Caki2 (cell line): Measurements from ENCODE around the gene ZNF888. TPM values are rescaled to one million over a fixed set of nuclear protein-coding genes. Genes with fewer than 3 reads are reported as not detected.
"Not testable (repeated sequence)": the region's sequence is repeated elsewhere in the genome, so short reads cannot be mapped to it uniquely, and the experiment has no call there.

ENCODE experiments used
- DNase-seq: peaks from one replicate; pipeline ENCODE4 v3.0.0-alpha.2; 2015; ENCODE audit warnings: low read depth
- in situ Hi-C: cut with HindIII; loops from 2 replicates; pipeline ENCODE4 v1.10.0; 2016; ENCODE audit warnings: low sequenced_read_pairs, low pct_unique_long_range_greater_than_20kb, mixed read lengths
- total RNA-seq: library from RNA; depleted of rRNA; stranded (reverse); fragments of >200 nt; shearing (Covaris generic); gene quantifications from 2 replicates; pipeline ENCODE4 v1.2.3, GENCODE V29; 2014; ENCODE audit warnings: low replicate concordance

The ZNF888 gene
- total RNA-seq, 1 experiment from 2014 or later, result 4.3 TPM

GRCh38 chr19:52943134-52943883, 20.1 kb upstream of the ZNF888 start:
- no peak for DNase-seq
- in situ Hi-C loops, result no loop called here

GRCh38 chr19:52942386-52943133, 19.3 kb upstream of the ZNF888 start:
- peak; percentile 83 for DNase-seq
- in situ Hi-C loops, result no loop called here

DNA sequence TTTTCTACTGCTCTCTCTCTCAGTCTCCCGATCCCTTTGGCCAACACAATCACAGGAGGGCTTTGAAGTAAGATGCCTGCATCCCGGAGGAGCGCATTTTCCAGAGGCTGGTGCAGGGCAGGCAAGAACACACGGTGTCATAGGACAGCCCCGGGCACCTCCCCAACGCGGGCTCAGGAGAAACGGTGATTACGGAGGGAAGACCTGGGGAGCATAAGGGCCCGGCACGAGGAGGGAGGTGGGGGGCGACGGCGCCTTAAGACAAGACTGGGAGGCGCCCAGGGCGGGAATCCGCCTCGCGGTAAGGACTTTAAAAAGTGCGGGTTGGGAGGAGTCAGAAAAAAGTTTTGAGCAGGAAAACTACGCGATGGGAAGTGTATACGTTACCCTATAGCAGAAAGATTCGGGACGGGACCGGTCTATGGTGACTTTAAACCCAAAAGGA, 18.7 kb upstream of the ZNF888 start:
- DNase-seq, result peak; percentile 47
- in situ Hi-C loops, result no loop called here

DNA sequence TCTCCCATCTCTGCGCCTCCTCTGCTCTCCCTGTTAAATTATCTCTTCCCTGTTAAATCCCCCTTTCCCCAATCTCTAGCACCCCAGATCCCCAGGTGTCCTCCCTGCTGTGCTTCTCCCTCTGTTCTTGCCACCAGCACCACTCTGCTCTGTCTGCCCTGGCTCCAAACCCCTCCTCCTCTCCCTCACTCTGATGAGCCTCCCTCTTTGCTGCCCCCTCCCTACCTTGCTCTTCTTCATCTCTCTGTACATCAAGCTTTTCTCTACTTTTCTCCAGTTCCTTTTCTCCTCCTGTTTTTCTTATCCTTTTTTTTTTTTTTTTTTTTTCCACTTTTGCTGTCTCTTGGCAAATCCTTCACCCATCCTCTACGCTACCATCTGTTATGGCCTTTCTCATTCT, 18.3 kb upstream of the ZNF888 start:
- in situ Hi-C loops, DNase-seq: not testable (repeated sequence)

- DNase-seq, in situ Hi-C loops: not testable (repeated sequence)
Observed at GRCh38 chr19:52940905-52941304, 17.7 kb upstream of the ZNF888 start.

- in situ Hi-C loops, result no loop called here
- no peak for DNase-seq
Observed at GRCh38 chr19:52938761-52939160, 15.5 kb upstream of the ZNF888 start.

DNA sequence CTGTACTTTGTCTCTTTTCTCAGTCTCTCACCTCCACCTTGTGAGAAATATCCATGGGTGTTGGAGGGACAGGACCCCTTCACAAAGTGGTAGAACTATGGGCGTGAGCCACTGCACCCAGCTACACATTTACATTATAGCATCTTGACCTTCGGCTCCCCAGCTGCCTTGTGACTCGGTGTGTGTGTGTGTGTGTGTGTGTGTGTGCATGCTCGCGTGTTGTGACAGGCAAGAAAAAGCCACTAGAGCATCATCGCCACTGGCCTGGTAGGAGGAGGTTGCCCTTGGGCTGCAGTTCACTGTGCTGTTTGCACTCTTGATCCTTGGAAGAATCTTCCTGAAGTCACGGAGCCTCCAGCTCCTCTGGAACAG, 13.7 kb upstream of the ZNF888 start:
- in situ Hi-C loops, result no loop called here

DNA sequence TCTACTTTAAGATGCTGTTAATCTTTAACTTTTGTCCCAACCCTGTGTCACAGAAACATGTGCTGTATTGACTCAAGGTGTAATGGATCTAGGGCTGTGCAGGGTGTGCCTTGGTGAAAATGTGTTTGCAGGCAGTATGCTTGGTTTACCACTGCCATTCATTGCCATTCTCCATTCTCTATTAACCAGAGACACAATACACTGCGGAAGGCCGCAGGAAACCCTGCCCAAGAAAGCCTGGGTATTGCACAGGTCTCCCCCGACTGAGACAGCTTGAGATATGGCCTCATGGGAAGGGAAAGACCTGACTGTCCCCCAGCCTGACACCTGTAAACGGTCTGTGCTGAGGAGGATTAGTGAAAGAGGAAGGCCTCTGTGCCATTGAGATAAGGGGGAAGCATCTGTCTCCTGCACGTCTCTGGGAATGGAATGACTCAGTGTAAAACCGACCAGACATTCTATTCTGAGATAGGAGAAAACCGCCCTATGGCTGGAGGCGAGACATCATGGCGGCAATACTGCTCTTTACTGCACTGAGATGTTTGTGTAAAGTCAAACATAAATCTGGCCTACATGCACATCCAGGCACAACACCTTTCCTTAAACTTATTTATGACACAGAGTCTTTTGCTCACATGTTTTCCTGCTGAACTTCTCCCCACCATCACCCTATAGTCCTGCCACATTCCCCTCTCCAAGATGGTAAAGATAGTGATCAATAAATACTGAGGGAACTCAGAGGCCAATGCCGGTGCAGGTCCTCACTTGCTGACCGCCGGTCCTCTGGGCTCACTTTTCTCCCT, 13.1 kb upstream of the ZNF888 start:
- in situ Hi-C loops, result no loop called here
- peak; percentile 62 for DNase-seq

More for the DNA sequence above, 13.7 kb upstream of the ZNF888 start:
- DNase-seq, result no peak

GRCh38 chr19:52935434-52935833, 12.2 kb upstream of the ZNF888 start:
- DNase-seq, result peak; percentile 43
- in situ Hi-C loops, result no loop called here

DNA sequence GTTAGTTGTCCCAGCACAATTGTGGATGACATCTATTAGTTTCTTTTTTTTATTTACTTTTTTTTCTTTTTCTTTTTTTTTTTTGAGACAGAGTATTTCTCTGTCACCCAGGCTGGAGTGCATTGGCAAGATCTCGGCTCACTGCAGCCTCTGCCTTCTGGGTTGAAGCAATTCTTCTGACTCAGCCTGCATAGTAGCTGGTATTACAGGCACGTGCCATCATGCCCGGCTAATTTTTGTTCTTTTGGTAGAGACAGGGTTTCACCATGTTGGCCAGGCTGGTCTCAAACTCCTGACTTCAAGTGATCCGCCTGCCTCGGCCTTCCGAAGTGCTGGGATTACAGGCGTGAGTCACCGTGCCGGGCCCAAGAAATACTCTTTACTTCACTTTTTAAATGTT, 1.4 kb upstream of the ZNF888 start:
- in situ Hi-C loops, DNase-seq: not testable (repeated sequence)

GRCh38 chr19:52923778-52924593, 758 bp upstream of the ZNF888 start:
- in situ Hi-C loops, result no loop called here
- peak; percentile 17 for DNase-seq

- DNase-seq, result no peak
- in situ Hi-C loops, result no loop called here
Observed at GRCh38 chr19:52917531-52917930, 5.7 kb downstream of the ZNF888 start.

DNA sequence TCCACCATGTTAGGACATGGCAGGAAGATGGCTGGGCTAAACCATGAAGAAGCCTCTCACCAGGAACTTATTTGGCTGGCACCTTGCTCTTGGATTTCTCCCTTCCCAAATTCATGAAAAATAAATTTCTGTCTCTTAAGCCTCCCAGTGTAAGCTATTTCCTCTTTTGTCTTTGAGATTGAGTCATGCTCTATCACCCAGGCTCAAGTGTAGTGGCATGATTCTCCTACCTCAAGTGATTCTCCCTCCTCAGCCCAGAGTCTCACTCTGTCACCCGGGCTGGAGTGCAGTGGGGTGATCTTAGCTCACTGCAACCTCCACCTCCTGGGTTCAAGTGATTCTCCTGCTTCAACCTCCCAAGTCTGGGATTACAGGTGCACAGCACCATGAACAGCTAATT, 12.6 kb downstream of the ZNF888 start:
- in situ Hi-C loops, result no loop called here
- DNase-seq, result no peak

DNA sequence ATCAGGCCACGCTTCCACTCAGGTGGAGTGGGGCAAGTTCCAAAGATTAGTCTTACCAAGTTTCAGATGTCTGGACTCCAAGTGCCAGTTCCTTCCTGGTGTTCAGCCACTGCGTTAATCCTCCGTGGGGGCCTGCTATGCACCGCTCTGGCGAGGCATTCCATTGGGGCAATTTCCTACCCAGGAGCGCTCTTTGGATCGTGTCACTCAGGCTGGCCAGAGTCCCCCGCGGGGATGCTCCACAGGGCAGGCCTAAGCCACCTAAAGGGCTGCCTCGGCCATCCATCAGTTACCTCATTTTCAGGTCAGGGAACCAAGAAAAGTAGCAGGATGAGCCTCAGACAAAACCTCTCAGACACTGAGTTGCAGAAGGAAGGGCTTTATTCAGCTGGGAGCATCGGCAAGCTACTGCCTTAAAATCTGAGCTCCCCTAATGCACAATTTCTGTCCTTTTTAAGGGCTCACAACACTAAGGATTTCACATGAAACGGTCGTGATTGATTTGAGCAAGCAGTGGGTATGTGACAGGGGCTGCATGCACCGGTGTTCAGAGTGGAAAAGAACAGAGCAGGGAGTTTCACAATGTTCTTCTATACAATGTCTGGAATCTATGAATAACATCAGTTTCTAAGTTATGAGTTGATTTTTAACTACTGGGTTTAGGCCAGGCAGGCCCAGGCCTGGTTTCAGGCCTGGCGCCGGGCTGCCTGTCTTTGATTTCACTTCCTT, 19.0 kb downstream of the ZNF888 start:
- in situ Hi-C loops, result not testable (repeated sequence)

GRCh38 chr19:52901842-52902241, 21.4 kb downstream of the ZNF888 start:
- DNase-seq, result peak; percentile 58
- in situ Hi-C loops, result no loop called here

More for the DNA sequence above, 19.0 kb downstream of the ZNF888 start:
- DNase-seq, result not testable (repeated sequence)

DNA sequence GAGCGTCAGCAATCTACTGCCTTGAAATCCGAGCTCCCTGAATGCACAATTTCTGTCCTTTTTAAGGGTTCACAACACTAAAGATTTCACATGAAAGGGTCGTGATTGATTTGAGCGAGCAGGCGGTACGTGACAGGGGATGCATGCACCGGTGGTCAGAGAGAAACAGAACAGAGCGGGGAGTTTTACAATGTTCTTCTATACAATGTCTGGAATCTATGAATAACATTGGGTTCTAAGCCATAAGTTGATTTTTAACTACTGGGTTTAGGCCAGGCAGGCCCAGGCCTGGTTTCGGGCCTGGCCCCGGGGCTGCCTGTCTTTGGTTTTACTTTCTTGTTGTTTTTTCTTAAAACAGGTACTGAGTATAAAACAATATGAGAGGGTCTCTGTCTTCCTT, 24.6 kb downstream of the ZNF888 start:
- in situ Hi-C loops, result not testable (repeated sequence)
- peak; percentile 22 for DNase-seq

DNA sequence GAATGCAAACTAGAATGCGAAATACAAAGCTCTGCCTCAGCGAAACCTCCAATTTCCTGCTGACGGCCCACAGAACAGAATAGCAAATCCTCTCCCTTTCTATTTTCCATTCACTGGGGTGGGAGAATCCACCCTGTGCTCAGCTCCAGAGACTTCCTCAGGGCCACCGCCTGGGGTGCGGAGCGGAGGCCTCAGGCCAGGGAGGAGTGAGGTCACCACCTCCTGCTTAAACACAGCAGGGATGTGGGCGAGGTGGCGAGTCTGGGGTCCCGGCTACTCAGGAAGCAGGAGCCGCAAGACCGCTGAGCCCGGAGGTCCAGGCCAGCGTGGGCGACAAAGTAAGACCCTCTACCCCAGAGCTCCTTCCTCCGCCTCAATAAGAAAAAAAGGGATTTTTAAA, 25.1 kb downstream of the ZNF888 start:
- DNase-seq, result no peak
- in situ Hi-C loops, result no loop called here
